Left renal cortex interstitium (tissue), 4 donors: ENCODE data around the gene IPO8. TPM values are rescaled to one million over a fixed set of nuclear protein-coding genes. Genes with fewer than 3 reads are reported as not detected.

Experiments used
- DNase-seq, 4 donors: peaks; one replicate each; pipeline ENCODE4 v3.0.0-alpha.2; 2013; ENCODE audit warnings: low read depth in 4 of 4, low spot score in 2 of 4, missing footprints in 1 of 4
- polyA plus RNA-seq, 4 donors: library from polyadenylated mRNA; unstranded; fragments of 120-200 nt; gene quantifications; one replicate each; pipeline ENCODE4 v1.2.1, GENCODE V29; 2013; ENCODE audit not compliant: insufficient read length in 4 of 4

IPO8 gene
- 10 to 100 TPM; 48.1 to 64.3 (median 58.2) TPM for polyA plus RNA-seq

DNA sequence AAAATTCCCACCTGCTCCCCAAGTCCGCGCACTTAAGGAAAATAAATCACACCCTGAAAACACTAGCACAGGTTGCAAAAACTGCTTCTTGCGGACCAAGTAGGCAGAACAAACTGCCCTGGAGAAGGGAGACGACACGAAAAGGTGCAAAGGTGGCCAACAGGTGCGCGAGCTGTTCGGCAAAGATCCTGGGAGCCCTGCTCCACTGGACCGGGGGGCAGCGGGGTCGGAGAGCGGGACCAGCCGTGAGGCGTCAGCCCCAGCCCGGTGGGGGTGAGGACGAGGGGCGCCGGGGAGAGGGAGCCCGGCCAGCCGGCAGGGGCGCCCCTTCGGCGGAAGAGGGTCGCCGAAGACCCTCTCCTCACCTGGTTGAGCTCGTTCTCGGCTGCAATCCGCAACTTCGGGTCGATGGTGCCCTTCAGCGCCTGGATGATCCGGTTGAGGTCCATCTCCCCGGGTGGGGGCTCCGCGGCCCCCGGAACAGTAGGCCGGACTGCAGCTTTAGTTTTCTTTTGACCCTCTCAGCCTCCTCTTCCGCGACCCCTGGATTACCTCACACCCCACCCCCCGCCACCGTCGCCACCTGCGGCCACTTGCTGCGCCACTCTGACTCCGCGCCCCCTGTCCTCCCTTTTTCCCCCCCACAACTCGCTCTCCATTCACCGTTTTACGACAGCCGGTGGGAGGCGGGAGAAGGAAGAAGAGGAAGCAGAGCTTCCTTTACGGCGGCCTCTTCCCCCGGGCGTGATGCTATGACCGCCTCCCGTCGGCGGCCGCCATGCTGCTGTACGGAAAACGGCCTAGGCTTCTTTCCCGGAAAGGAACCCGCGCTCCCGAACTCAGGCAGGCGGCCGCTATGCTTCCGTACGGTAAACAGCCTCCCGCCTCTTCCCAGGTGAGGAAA lies at the start of gene IPO8:
Gene IPO8 (minus strand): TSS at position 671 of the 904 bp plus-strand sequence. CDS start 222 bp downstream, at position 449.
- DNase-seq: peak; percentile 69 to 93 (median 83)

GRCh38 chr12:30744321-30744720 lies 48.7 kb upstream of the IPO8 start:
- DNase-seq: no peak

- DNase-seq: no peak
Measured at GRCh38 chr12:30740274-30740673, 44.6 kb upstream of the IPO8 start.

DNA sequence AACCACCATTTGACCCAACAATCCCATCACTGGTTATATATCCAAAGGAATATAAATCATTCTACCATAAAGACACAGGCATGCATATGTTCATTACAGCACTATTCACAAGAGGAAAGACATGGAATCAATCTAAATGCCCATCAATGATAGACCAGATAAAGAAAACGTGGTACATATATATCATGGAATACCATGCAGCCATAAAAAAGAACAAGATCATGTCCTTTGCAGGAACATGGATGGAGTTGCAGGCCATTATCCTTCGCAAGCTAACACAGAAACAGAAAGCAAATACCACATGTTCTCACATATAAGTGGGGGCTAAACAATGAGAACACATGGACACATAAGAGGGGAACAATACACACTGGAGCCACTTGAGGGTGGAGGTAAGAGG lies 43.4 kb upstream of the IPO8 start:
- no peak for DNase-seq

GRCh38 chr12:30732954-30733637 lies 37.4 kb upstream of the IPO8 start:
- DNase-seq: no peak

GRCh38 chr12:30730011-30730410 lies 34.3 kb upstream of the IPO8 start:
- DNase-seq: no peak

DNA sequence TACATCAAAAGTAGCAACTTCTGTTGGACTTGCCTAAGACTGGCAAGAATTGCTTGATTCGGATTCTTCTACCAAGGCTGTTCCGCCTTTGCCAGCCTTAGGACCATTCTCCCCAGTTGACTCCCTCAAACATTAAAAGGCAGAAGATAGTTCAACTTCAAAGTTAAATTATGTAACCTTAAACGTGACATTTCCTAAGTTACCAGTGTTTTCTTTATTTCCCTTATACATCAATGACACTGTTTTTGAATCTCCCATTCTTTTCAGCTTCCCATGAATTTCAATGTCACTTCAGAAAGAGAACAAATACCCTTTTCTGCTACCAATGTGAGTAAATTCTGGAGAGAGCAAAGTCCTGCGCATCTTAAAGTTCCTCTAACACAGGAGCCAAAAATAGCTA lies 33.9 kb upstream of the IPO8 start:
- no peak for DNase-seq

DNA sequence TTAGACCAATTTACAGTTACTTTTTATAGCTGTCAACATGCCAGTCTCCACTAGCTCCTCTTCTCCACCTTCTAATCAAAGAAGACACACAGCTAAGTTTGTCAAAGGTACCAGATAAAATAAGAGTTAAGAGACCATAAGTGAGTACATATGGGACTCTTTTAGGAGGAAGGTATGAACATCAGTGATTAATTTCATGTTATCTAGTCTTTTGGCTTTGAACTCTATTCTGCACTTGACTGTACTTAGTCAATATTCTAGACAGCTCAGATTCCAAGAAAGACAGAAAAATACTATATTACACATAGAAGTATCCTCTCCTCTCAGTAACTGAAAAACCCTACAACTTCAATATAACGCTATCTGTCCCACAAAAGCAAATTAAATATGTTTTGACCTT lies 31.0 kb upstream of the IPO8 start:
- no peak for DNase-seq

DNA sequence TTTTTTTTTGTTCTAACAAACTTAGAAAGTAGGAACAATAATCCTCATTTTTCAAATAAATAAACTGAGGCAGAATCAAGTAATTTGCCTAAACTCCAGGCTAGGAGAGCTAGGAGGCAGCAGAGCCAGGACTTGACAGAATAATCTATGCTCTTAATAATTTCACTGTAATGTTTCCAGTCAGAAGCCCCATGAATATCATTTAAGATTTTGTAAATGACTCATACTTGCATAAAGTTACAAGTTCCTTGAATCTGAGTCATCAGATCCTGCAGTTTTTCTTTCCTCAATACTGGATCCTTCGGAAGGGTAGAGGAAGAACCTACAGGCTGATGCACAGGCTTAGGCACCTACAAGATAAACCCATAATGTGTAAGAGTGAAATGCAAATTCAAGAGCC lies 30.1 kb upstream of the IPO8 start:
- DNase-seq: no peak

DNA sequence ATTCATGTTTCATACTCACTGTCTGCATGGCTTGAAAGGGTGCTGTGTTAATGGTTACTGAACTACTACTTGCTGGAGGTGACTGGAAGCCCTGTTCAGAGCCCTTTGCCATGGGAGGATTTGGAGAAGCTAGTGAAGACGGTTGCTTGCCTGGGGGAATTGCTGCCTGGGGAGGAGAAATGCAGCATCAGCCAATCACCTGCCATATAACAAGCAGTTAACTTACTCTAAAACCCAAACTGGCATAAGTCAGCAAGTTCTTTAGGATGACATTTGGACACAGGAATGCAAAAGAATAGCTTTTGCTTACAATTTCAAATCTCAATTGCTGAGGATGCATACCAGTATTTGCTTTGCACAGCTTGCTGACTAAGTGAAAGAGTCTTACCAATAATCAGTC lies 23.4 kb upstream of the IPO8 start:
- DNase-seq: no peak

GRCh38 chr12:30707613-30708342 lies 12.1 kb upstream of the IPO8 start:
- DNase-seq: no peak

GRCh38 chr12:30706476-30706875 lies 10.8 kb upstream of the IPO8 start:
- DNase-seq: no peak

- DNase-seq: no peak
Measured at GRCh38 chr12:30701056-30701455, 5.4 kb upstream of the IPO8 start.

GRCh38 chr12:30700216-30700900 lies 4.7 kb upstream of the IPO8 start:
- DNase-seq: no peak

- DNase-seq: no peak
Measured at GRCh38 chr12:30698346-30698745, 2.7 kb upstream of the IPO8 start.

DNA sequence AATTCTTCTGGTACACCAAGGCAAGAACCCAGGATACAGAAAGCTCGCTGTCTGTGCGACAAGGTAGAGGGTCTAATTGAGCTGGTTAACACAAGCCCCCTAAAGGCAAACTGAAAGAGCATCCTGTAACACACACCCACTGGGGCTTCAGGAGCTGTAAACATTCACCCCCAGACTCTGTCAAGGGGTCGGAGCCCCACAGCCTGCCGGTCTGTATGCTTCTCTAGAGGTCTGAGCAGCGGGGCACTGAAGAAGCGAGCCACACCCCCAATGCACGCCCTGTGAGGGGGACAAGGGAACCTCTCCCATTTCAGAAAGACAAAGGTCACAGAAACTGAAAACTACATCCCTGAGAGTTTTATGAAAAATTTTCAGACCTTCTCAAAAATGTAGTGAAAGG lies 1.3 kb upstream of the IPO8 start:
- no peak for DNase-seq

- DNase-seq: no peak
Measured at GRCh38 chr12:30696486-30696885, 817 bp upstream of the IPO8 start.

DNA sequence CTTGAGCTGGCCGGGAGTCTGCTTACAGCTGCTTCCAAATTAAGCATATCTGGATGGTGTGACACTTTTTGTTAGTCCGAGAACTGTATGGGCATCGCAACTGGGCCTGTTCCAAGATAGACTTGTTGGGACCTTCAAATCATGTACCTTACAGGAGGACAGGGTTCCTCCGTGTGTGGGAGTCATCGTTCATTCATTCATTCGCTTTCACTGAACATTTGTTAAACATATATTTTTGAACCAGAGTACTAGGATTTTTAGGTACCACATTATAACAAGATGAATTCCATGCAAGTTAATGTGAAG lies 387 bp upstream of the IPO8 start:
- DNase-seq: no peak

GRCh38 chr12:30694412-30695198 lies 1.1 kb downstream of the IPO8 start:
- DNase-seq: peak in 3 of 4 donors; percentile 17 to 38 (median 31)

DNA sequence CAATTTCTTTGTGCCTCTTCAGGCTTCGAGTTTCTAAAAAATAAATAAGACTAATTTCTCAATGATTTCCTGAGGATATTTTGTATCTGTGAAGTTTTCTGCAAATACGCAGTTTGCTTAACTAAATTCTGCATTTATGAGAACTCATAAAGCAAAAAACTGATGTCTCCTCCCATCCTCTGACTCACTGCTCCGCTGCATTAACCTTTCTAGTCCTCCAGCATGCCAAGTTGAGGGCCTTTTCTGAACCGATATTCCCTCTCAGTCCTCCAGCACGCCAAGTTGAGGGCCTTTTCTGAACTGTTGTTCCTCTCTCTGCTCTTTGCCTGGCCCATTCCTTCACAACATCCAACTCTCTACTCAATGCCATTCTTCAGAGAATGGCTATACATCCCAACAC lies 3.2 kb downstream of the IPO8 start:
- no peak for DNase-seq
